Panc1 (cell line): ENCODE data around the gene PKD1.

Experiments
- TCF7L2 ChIP-seq: IDR thresholded peaks from 2 replicates; pipeline ENCODE4 v1.6.1; 2011; ENCODE audit warnings: mild to moderate bottlenecking, low read depth, low read length, inconsistent platforms
- TF ChIP-seq, protein P1 (sequence below): fragments of 450-650 bp; IDR thresholded peaks from 2 replicates; pipeline ENCODE4 v1.5.1; 2017; ENCODE audit warnings: mild to moderate bottlenecking
- TF ChIP-seq, protein P2 (sequence below), 2 experiments: IDR thresholded peaks; 2 replicates each; pipeline ENCODE4 v1.6.1; 2011 to 2012; ENCODE audit warnings: low read depth in 2 of 2, control low read depth in 1 of 2, low read length in 1 of 2, mild to moderate bottlenecking in 1 of 2, moderate library complexity in 1 of 2; ENCODE audit not compliant: insufficient read depth in 1 of 2

DNA sequence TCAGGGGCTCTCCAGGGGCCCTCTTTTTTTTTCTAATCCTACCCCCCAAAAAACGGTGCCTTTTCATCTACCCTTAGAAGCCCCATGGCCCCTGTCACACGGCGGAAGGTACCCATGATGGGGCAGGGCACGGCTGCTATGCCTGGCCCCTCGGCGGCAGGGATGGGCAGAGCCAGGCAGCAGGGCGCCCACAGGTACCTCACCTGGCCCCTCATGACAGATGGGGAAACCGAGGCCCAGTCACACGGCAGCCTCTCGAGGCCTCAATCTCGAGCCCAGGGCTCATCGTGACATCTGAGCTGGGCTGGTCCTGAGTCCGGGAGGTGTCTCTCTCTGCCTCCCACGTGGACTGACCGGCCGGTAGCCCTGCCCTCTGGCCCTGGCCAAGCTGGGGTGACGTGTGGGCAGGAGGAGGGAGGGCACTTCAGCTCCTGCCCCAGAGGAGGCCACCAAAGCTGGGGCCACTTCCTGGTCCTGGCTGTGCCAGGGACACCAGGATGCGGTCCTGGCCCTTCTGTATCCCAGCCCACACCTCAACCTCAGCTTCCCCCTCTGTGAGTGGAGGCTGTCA lies 31.5 kb upstream of the PKD1 start:
- TF ChIP-seq, protein P1, sequence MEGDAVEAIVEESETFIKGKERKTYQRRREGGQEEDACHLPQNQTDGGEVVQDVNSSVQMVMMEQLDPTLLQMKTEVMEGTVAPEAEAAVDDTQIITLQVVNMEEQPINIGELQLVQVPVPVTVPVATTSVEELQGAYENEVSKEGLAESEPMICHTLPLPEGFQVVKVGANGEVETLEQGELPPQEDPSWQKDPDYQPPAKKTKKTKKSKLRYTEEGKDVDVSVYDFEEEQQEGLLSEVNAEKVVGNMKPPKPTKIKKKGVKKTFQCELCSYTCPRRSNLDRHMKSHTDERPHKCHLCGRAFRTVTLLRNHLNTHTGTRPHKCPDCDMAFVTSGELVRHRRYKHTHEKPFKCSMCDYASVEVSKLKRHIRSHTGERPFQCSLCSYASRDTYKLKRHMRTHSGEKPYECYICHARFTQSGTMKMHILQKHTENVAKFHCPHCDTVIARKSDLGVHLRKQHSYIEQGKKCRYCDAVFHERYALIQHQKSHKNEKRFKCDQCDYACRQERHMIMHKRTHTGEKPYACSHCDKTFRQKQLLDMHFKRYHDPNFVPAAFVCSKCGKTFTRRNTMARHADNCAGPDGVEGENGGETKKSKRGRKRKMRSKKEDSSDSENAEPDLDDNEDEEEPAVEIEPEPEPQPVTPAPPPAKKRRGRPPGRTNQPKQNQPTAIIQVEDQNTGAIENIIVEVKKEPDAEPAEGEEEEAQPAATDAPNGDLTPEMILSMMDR, result no peak
- TF ChIP-seq TCF7L2, result no peak
- TF ChIP-seq, protein P2, sequence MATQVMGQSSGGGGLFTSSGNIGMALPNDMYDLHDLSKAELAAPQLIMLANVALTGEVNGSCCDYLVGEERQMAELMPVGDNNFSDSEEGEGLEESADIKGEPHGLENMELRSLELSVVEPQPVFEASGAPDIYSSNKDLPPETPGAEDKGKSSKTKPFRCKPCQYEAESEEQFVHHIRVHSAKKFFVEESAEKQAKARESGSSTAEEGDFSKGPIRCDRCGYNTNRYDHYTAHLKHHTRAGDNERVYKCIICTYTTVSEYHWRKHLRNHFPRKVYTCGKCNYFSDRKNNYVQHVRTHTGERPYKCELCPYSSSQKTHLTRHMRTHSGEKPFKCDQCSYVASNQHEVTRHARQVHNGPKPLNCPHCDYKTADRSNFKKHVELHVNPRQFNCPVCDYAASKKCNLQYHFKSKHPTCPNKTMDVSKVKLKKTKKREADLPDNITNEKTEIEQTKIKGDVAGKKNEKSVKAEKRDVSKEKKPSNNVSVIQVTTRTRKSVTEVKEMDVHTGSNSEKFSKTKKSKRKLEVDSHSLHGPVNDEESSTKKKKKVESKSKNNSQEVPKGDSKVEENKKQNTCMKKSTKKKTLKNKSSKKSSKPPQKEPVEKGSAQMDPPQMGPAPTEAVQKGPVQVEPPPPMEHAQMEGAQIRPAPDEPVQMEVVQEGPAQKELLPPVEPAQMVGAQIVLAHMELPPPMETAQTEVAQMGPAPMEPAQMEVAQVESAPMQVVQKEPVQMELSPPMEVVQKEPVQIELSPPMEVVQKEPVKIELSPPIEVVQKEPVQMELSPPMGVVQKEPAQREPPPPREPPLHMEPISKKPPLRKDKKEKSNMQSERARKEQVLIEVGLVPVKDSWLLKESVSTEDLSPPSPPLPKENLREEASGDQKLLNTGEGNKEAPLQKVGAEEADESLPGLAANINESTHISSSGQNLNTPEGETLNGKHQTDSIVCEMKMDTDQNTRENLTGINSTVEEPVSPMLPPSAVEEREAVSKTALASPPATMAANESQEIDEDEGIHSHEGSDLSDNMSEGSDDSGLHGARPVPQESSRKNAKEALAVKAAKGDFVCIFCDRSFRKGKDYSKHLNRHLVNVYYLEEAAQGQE (IDR thresholded peaks at IDR 0.05; ENCODE audit: insufficient read depth in 1 of 2, low read depth in 2 of 2, low read length in 1 of 2), result no peak
